PFSK-1 (cell line): ENCODE data around the gene CD101.

ENCODE experiments used
- POLR2AphosphoS5 ChIP-seq: IDR thresholded peaks from 2 replicates; pipeline ENCODE4 v1.6.1; 2012; ENCODE audit warnings: low read depth, mild to moderate bottlenecking, control low read depth, low read length, moderate library complexity
- TAF1 ChIP-seq: IDR thresholded peaks from 2 replicates; pipeline ENCODE4 v1.6.1; 2012; ENCODE audit warnings: low read length, control low read depth, borderline replicate concordance; ENCODE audit not compliant: insufficient read depth

GRCh38 chr1:117077267-117077666, 75.7 kb downstream of the CD101 start:
- TF ChIP-seq POLR2AphosphoS5, result no peak
- no peak for TF ChIP-seq TAF1
